OCI-LY1 (cell line): ENCODE results near the gene SAMD13.

Experiments
- H2AFZ ChIP-seq: fragments of 200-600 bp; sonication (generic), shearing (Covaris generic); 2 replicates; pipeline ENCODE4 v1.6.0; 2014; ENCODE audit warnings: antibody characterized with exemption, mild to moderate bottlenecking, low read length
- H3F3A ChIP-seq: fragments of 200-600 bp; sonication (generic), shearing (Covaris generic); 2 replicates; pipeline ENCODE4 v1.6.0; 2014; ENCODE audit warnings: mild to moderate bottlenecking, antibody characterized with exemption, low read length, moderate library complexity; ENCODE audit not compliant: insufficient read depth
- H3K27ac ChIP-seq: fragments of 200-600 bp; sonication (generic); 2 replicates; pipeline ENCODE4 v1.5.1; 2014; ENCODE audit warnings: low read length, mixed run types, mild to moderate bottlenecking, low read depth; ENCODE audit not compliant: poor library complexity, severe bottlenecking
- H3K27me3 ChIP-seq: fragments of 200-600 bp; sonication (generic); 2 replicates; pipeline ENCODE4 v1.6.0; 2014; ENCODE audit warnings: antibody characterized with exemption, mild to moderate bottlenecking, low read length, moderate library complexity; ENCODE audit not compliant: insufficient read depth
- H3K36me3 ChIP-seq: fragments of 200-600 bp; sonication (generic); 2 replicates; pipeline ENCODE4 v1.6.1; 2014; ENCODE audit warnings: mild to moderate bottlenecking, antibody characterized with exemption, low read length, moderate library complexity, mixed read lengths; ENCODE audit not compliant: insufficient read depth
- H3K4me1 ChIP-seq: fragments of 200-600 bp; sonication (generic); 2 replicates; pipeline ENCODE4 v1.5.1; 2014; ENCODE audit warnings: mild to moderate bottlenecking, low read length, moderate library complexity; ENCODE audit not compliant: insufficient read depth, severe bottlenecking
- H3K4me2 ChIP-seq: fragments of 200-600 bp; sonication (generic), shearing (Covaris generic); 2 replicates; pipeline ENCODE4 v1.6.1; 2014; ENCODE audit warnings: low read length
- H3K4me3 ChIP-seq: fragments of 200-600 bp; sonication (generic); 2 replicates; pipeline ENCODE4 v1.5.1; 2014; ENCODE audit warnings: low read length, low read depth, mild to moderate bottlenecking, mixed read lengths; ENCODE audit not compliant: poor library complexity, severe bottlenecking
- H3K79me2 ChIP-seq: fragments of 200-600 bp; shearing (Covaris generic); 2 replicates; pipeline ENCODE4 v1.6.1; 2016; ENCODE audit warnings: mixed run types, low read length, mixed read lengths; ENCODE audit not compliant: insufficient read depth
- H3K9ac ChIP-seq: fragments of 200-600 bp; sonication (generic), shearing (Covaris generic); 2 replicates; pipeline ENCODE4 v1.6.1; 2014; ENCODE audit warnings: mild to moderate bottlenecking, low read length, mixed read lengths
- H3K9me2 ChIP-seq: fragments of 200-600 bp; sonication (generic), shearing (Covaris generic); 2 replicates; pipeline ENCODE4 v1.6.1; 2014; ENCODE audit warnings: low read depth, mild to moderate bottlenecking, low read length, mixed read lengths
- H3K9me3 ChIP-seq: fragments of 200-600 bp; shearing (Covaris generic); 2 replicates; pipeline ENCODE4 v1.6.1; 2014; ENCODE audit warnings: low read length, mixed read lengths
- H4K20me1 ChIP-seq: fragments of 200-600 bp; sonication (generic), shearing (Covaris generic); 2 replicates; pipeline ENCODE4 v1.6.0; 2016; ENCODE audit warnings: mild to moderate bottlenecking, low read length; ENCODE audit not compliant: insufficient read depth
- CTCF ChIP-seq: fragments of 200-600 bp; sonication (generic), shearing (Covaris generic); IDR thresholded peaks from 2 replicates; pipeline ENCODE4 v1.5.1; 2017; ENCODE audit warnings: mild to moderate bottlenecking, antibody characterized with exemption, low read length, moderate library complexity, mixed read lengths
- EZH2 ChIP-seq: fragments of 200-600 bp; sonication (generic), shearing (Covaris generic); IDR thresholded peaks from 2 replicates; pipeline ENCODE4 v1.8.0; 2017; ENCODE audit warnings: borderline replicate concordance, mixed run types, mild to moderate bottlenecking, antibody characterized with exemption, low read length, moderate library complexity, mixed read lengths

SAMD13 gene

DNA sequence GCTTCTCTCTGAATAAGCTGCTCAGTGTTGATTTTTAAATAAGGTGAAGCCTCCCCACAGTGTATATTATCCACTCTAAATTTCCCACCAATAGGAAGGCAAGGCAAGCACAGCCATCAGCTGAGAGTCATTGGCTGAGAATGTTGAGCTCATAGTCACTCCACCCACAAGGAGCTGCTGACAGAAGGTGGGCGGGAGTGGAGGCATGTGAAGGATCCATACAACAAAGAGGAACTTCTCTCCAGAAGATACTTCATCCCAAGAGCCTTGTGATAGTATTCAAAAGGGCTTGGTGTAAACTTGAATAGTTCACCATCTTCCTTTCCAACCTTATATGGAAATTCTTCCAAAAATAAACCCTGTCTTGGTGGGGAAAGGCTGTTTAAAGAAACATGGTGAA lies 42.8 kb downstream of the SAMD13 start:
- Histone ChIP-seq H3K4me2 (no peak overlapping the region), H4K20me1 (no peaks in the 10 kb centered on the region), H3K27me3 (no peaks in the 10 kb centered on the region), H2AFZ (no peak overlapping the region), H3K79me2 (no peaks in the 10 kb centered on the region), H3F3A (no peaks in the 10 kb centered on the region), H3K4me1 (peaks cover 4% of the 10 kb centered on the region), H3K4me3 (no peak overlapping the region), H3K9ac (no peak overlapping the region), H3K9me2 (no peaks in the 10 kb centered on the region), H3K27ac (no peak overlapping the region), H3K36me3 (no peaks in the 10 kb centered on the region), H3K9me3 (no peaks in the 10 kb centered on the region)
- no peak for TF ChIP-seq EZH2
- TF ChIP-seq CTCF: no peak

DNA sequence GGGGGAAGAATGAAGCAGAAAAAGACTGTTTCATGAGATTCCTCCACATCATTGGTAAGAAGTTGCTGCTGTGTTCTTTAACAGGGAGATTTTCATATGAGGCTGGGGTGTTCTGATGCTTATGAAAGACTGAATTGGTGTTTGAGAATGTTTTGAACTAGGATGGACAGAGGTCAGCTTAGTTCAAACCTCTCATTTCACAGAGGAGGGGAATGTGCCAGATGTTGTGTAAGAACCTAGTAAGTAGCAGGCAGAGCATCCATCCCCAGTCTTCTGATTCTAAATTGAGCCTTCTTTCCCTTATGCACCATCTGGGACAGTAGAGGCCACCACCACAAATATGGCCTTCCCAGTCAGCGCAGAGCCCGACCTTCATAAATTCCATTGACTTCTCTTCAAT lies 43.7 kb downstream of the SAMD13 start:
- Histone ChIP-seq H3K4me1 (peaks cover 4% of the 10 kb centered on the region), H3K36me3 (no peaks in the 10 kb centered on the region), H3K4me3 (no peak overlapping the region)

GRCh38 chr1:84347271-84347931 lies 45.9 kb downstream of the SAMD13 start:
- H3K79me2 ChIP-seq: no peaks in the 10 kb centered on the region
- H3K27ac ChIP-seq: no peak overlapping the region
- H3K9me3 ChIP-seq: no peaks in the 10 kb centered on the region
- no peak overlapping the region for H3K4me3 ChIP-seq
- H3K4me1 ChIP-seq: peaks cover 4% of the 10 kb centered on the region
- no peak overlapping the region for H2AFZ ChIP-seq
- H3F3A ChIP-seq: no peaks in the 10 kb centered on the region
- TF ChIP-seq CTCF (no peak), EZH2 (no peak)
- no peak overlapping the region for H3K9ac ChIP-seq
- no peaks in the 10 kb centered on the region for H4K20me1 ChIP-seq
- no peaks in the 10 kb centered on the region for H3K9me2 ChIP-seq
- H3K36me3 ChIP-seq: no peaks in the 10 kb centered on the region
- no peak overlapping the region for H3K4me2 ChIP-seq
- no peaks in the 10 kb centered on the region for H3K27me3 ChIP-seq

More for the DNA sequence above, 43.7 kb downstream of the SAMD13 start:
- H3K9ac ChIP-seq: no peak overlapping the region
- no peak overlapping the region for H3K4me2 ChIP-seq
- no peaks in the 10 kb centered on the region for H4K20me1 ChIP-seq
- no peaks in the 10 kb centered on the region for H3K79me2 ChIP-seq
- no peaks in the 10 kb centered on the region for H3K9me2 ChIP-seq
- H2AFZ ChIP-seq: no peak overlapping the region
- no peaks in the 10 kb centered on the region for H3F3A ChIP-seq
- H3K9me3 ChIP-seq: no peaks in the 10 kb centered on the region
- TF ChIP-seq EZH2 (no peak), CTCF (no peak)
- no peak overlapping the region for H3K27ac ChIP-seq
- H3K27me3 ChIP-seq: no peaks in the 10 kb centered on the region
